A549 (cell line): ENCODE results near the gene MPHOSPH9.

Experiments
- BHLHE40 ChIP-seq: IDR thresholded peaks from 2 replicates; pipeline ENCODE4 v1.6.1; 2012; ENCODE audit warnings: low read depth, low read length, inconsistent platforms
- EHF ChIP-seq: fragments of 250-450 bp; sonication (Bioruptor Pico); IDR thresholded peaks from 2 replicates; pipeline ENCODE4 v1.5.0; 2020; ENCODE audit warnings: mild to moderate bottlenecking
- ESRRA ChIP-seq: fragments of 150-350 bp; IDR thresholded peaks from 2 replicates; pipeline ENCODE4 v1.6.1; 2014; ENCODE audit warnings: mild to moderate bottlenecking, low read length, borderline replicate concordance
- KDM5A ChIP-seq: fragments of 200-600 bp; sonication (generic); IDR thresholded peaks from 2 replicates; pipeline ENCODE4 v1.6.1; 2016; ENCODE audit warnings: antibody characterized with exemption, mild to moderate bottlenecking
- NFE2L2 ChIP-seq: fragments of 150-350 bp; conservative IDR thresholded peaks from 2 replicates; pipeline ENCODE4 v1.6.1; 2014; ENCODE audit warnings: low read length
- POLR2AphosphoS2 ChIP-seq: conservative IDR thresholded peaks from 2 replicates; pipeline ENCODE4 v1.6.1; 2012; ENCODE audit warnings: low read length, improper control_type of control experiment, inconsistent platforms
- RNF2 ChIP-seq: fragments of 200-600 bp; sonication (generic); IDR thresholded peaks from 2 replicates; pipeline ENCODE4 v1.6.1; 2016; ENCODE audit warnings: low read depth, mild to moderate bottlenecking, antibody characterized with exemption, moderate library complexity, borderline replicate concordance
- SMC3 ChIP-seq: fragments of >200 bp; sonication (Bioruptor Twin); formaldehyde crosslinking; IDR thresholded peaks from 3 replicates; pipeline ENCODE4 v1.6.1; 2018; ENCODE audit warnings: inconsistent platforms
- TF ChIP-seq, protein P1 (sequence below): fragments of >200 bp; sonication (Bioruptor Twin); formaldehyde crosslinking; IDR thresholded peaks from 3 replicates; pipeline ENCODE4 v1.5.1; 2016
- TF ChIP-seq, protein P2 (sequence below): IDR thresholded peaks from 2 replicates; pipeline ENCODE4 v1.6.1; 2012

DNA sequence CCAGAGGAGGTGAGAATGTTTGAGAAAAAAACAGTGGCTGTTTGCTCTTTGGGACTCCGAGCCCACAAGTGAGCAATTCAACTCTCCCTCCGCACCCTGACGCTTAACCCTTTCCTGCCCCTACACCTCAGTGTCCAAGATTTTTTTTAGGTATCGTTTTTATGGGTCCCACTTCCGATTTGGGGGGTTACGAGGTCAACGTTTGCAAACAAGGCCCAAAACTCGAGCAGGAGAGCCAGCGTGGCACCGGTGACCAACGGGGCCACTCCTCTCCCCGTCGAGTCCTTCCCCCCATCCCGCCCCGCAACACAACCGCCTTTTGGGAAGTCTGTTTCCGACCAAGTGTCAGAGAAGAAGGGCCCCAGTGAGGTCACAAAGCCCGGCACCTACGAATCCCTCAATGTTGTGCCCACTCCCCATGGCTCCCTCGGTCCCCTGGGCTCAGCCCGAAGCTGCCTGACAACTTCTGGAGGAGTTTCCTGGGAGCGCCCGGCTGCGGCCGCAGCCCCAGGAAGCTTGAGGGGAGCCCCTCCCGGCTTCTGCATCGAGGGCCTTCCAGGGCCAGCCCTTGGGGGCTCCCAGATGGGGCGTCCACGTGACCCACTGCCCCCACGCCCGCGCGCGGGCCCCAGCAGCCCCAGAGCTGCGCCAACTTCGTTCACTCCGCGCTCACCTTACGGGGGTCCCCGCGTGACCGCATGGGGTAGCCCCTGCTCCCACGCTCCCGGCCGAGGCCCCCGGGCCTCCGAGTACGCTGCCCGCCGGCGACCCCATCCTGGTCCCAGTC lies 37.5 kb upstream of the MPHOSPH9 start:
- TF ChIP-seq NFE2L2, result no peak
- TF ChIP-seq, protein P1, sequence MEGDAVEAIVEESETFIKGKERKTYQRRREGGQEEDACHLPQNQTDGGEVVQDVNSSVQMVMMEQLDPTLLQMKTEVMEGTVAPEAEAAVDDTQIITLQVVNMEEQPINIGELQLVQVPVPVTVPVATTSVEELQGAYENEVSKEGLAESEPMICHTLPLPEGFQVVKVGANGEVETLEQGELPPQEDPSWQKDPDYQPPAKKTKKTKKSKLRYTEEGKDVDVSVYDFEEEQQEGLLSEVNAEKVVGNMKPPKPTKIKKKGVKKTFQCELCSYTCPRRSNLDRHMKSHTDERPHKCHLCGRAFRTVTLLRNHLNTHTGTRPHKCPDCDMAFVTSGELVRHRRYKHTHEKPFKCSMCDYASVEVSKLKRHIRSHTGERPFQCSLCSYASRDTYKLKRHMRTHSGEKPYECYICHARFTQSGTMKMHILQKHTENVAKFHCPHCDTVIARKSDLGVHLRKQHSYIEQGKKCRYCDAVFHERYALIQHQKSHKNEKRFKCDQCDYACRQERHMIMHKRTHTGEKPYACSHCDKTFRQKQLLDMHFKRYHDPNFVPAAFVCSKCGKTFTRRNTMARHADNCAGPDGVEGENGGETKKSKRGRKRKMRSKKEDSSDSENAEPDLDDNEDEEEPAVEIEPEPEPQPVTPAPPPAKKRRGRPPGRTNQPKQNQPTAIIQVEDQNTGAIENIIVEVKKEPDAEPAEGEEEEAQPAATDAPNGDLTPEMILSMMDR, result no peak
- TF ChIP-seq POLR2AphosphoS2, result no peak
- TF ChIP-seq EHF (CRISPR knock-in tag), result no peak
- TF ChIP-seq KDM5A, result no peak
- no peak for TF ChIP-seq RNF2
- TF ChIP-seq BHLHE40, result no peak
- no peak for TF ChIP-seq ESRRA
- TF ChIP-seq, protein P2, sequence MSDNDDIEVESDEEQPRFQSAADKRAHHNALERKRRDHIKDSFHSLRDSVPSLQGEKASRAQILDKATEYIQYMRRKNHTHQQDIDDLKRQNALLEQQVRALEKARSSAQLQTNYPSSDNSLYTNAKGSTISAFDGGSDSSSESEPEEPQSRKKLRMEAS, result peak; percentile 36; the same call in 1 of the 2 replicates
- no peak for TF ChIP-seq SMC3
